ENCODE results near the gene RHOT2.

DNA sequence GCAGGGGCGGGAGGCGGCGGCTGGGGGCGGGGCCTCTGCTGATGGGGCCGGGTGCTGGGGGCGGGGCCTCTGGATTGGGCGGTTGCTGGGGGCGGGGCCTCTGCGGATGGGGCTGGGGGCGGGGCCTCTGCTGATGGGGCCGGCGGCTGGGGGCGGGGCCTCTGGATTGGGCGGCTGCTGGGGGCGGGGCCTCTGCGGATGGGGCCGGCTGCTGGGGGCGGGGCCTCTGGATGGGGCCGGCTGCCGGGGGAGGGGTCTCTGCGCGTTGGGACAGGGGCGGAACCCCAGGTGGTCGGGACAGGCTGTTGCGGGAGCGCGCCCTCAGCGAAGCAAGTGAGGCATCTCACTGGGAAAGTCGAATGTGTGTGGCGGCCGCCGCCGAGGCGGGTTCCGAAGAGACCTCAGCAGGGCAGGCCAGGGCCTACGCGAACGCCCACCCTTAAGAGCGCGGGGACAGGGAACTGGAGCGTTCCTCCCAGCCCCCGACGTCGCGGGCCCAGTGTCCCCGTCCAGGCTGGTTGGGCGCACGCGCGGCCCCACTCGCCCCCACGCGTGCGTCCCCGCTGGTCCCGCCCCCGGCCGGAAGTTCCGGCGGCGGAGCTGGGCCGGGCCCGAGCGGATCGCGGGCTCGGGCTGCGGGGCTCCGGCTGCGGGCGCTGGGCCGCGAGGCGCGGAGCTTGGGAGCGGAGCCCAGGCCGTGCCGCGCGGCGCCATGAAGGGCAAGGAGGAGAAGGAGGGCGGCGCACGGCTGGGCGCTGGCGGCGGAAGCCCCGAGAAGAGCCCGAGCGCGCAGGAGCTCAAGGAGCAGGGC lies 12.1 kb downstream of the RHOT2 start, which contains the start of gene STUB1:
- TF ChIP-seq CTCF (conservative IDR thresholded peaks at IDR 0.05 in 1 of 2, IDR thresholded peaks at IDR 0.05 in 1 of 2; ENCODE audit: extremely low read depth in 1 of 2, insufficient read depth in 1 of 2, low read depth in 1 of 2, low read length in 2 of 2) (no peak), EZH2 (IDR thresholded peaks at IDR 0.05; ENCODE audit: borderline replicate concordance, low read length) (no peak)
